ENCODE data around the gene GSN. TPM values are rescaled to one million over a fixed set of nuclear protein-coding genes. Genes with fewer than 3 reads are reported as not detected.

GSN gene
- total RNA-seq, 1 experiment from 2014 or later = 278 TPM

- no peak overlapping the region for H3K4me3 ChIP-seq (ENCODE audit: low read depth in 2 of 2, low read length in 2 of 2)
- no peaks in the 10 kb centered on the region for H3K9me3 ChIP-seq (ENCODE audit: control insufficient read depth, insufficient read depth, low read depth, low read length)
- H3K27ac ChIP-seq (ENCODE audit: low read length) = no peak overlapping the region
- no peaks in the 10 kb centered on the region; the same call in 1 of the 2 replicates for H3K36me3 ChIP-seq (ENCODE audit: control insufficient read depth, insufficient read depth, low read length)
- no peaks in the 10 kb centered on the region for H3K27me3 ChIP-seq (ENCODE audit: control insufficient read depth, insufficient read depth, low read length)
- ChIA-PET CTCF (no interaction called here), POLR2A (no interaction called here)
- in situ Hi-C loops (cut with HindIII; ENCODE audit: low pct_unique_long_range_greater_than_20kb, low sequenced_read_pairs) (no loop called here), intact Hi-C loops (cut with micrococcal nuclease; ENCODE audit: unreplicated experiment) (no loop called here)
- peaks cover 33% of the 10 kb centered on the region for H3K4me1 ChIP-seq (ENCODE audit: control insufficient read depth, insufficient read depth, low read length)
- ATAC-seq = no peak
- no peak for DNase-seq (ENCODE audit: low read depth, low spot score)
- TF ChIP-seq CTCF (IDR thresholded peaks at IDR 0.05) = no peak
- TF ChIP-seq, protein P1, sequence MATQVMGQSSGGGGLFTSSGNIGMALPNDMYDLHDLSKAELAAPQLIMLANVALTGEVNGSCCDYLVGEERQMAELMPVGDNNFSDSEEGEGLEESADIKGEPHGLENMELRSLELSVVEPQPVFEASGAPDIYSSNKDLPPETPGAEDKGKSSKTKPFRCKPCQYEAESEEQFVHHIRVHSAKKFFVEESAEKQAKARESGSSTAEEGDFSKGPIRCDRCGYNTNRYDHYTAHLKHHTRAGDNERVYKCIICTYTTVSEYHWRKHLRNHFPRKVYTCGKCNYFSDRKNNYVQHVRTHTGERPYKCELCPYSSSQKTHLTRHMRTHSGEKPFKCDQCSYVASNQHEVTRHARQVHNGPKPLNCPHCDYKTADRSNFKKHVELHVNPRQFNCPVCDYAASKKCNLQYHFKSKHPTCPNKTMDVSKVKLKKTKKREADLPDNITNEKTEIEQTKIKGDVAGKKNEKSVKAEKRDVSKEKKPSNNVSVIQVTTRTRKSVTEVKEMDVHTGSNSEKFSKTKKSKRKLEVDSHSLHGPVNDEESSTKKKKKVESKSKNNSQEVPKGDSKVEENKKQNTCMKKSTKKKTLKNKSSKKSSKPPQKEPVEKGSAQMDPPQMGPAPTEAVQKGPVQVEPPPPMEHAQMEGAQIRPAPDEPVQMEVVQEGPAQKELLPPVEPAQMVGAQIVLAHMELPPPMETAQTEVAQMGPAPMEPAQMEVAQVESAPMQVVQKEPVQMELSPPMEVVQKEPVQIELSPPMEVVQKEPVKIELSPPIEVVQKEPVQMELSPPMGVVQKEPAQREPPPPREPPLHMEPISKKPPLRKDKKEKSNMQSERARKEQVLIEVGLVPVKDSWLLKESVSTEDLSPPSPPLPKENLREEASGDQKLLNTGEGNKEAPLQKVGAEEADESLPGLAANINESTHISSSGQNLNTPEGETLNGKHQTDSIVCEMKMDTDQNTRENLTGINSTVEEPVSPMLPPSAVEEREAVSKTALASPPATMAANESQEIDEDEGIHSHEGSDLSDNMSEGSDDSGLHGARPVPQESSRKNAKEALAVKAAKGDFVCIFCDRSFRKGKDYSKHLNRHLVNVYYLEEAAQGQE (IDR thresholded peaks at IDR 0.05; ENCODE audit: insufficient read depth in 1 of 2, low read depth in 2 of 2, low read length in 1 of 2) = no peak
- BruUV-seq (replicated peaks) = no TSS peak
These were observed 97.6 kb downstream of the GSN start for GRCh38 chr9:121365564-121365963.

DNA sequence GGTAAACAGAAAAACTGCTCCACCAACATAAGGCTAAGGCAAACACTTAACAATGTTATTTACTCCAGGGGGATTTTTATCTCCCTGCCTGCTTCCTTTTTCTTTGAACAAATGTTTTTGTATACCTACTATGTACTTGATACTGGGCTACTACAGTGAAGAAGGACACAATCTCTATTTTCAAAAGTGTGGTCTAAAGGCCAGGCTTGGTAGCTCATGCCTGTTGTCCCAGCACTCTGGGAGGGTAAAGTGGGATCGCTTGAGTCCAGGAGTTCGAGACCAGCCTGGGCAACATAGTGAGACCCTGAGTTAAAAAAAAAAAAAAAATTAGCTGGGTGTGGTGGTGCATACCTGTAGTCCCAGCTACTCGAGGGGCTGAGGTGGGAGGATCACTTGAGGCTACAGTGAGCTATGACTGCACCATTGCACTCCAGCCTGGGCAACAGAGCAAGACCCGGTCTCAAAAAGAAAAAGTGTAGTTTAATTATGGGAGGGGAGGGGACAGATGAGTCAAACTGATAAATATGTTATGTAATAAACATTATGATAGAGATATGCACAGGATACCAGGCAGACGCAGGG, 98.7 kb downstream of the GSN start:
- no peak for TF ChIP-seq CTCF (IDR thresholded peaks at IDR 0.05)
- TF ChIP-seq, protein P1 (IDR thresholded peaks at IDR 0.05; ENCODE audit: insufficient read depth in 1 of 2, low read depth in 2 of 2, low read length in 1 of 2) = no peak
- TF ChIP-seq TCF7L2 (IDR thresholded peaks at IDR 0.05; ENCODE audit: low read depth, low read length) = no peak
- TF ChIP-seq SIN3A (IDR thresholded peaks at IDR 0.05; ENCODE audit: borderline replicate concordance, insufficient read depth, low read depth, low read length) = no peak
- no peak for TF ChIP-seq POLR2AphosphoS5 (IDR thresholded peaks at IDR 0.05; ENCODE audit: low read depth, low read length)
- Histone ChIP-seq H3K27ac (ENCODE audit: low read length) (no peak overlapping the region), H3K4me3 (ENCODE audit: low read depth in 2 of 2, low read length in 2 of 2) (no peak overlapping the region), H3K9me3 (ENCODE audit: control insufficient read depth, insufficient read depth, low read depth, low read length) (no peaks in the 10 kb centered on the region), H3K4me1 (ENCODE audit: control insufficient read depth, insufficient read depth, low read length) (peaks cover 35% of the 10 kb centered on the region), H3K36me3 (ENCODE audit: control insufficient read depth, insufficient read depth, low read length) (no peaks in the 10 kb centered on the region; the same call in 1 of the 2 replicates), H3K27me3 (ENCODE audit: control insufficient read depth, insufficient read depth, low read length) (no peaks in the 10 kb centered on the region)
- CTCF ChIA-PET = no interaction called here
- in situ Hi-C loops (cut with HindIII; ENCODE audit: low pct_unique_long_range_greater_than_20kb, low sequenced_read_pairs) = no loop called here
- DNase-seq (ENCODE audit: low read depth, low spot score) (no peak), ATAC-seq (no peak)
- BruUV-seq (replicated peaks) = no TSS peak
- intact Hi-C loops (cut with micrococcal nuclease; ENCODE audit: unreplicated experiment) = no loop called here
- POLR2A ChIA-PET = no interaction called here
